Measurements from ENCODE around the gene SYNE1.
"Not testable (repeated sequence)": the region's sequence is repeated elsewhere in the genome, so short reads cannot be mapped to it uniquely, and the experiment has no call there.

The SYNE1 gene

GRCh38 chr6:152099446-152100182, 537.5 kb downstream of the SYNE1 start:
- DNase-seq (ENCODE audit: low read depth in 2 of 2) = no peak

GRCh38 chr6:152098683-152099082, 538.5 kb downstream of the SYNE1 start:
- DNase-seq (ENCODE audit: low read depth in 2 of 2) = no peak

- DNase-seq (ENCODE audit: low read depth in 2 of 2) = no peak
Observed at GRCh38 chr6:152096863-152097496, 540.2 kb downstream of the SYNE1 start.

GRCh38 chr6:152094992-152095592, 542.1 kb downstream of the SYNE1 start:
- DNase-seq (ENCODE audit: low read depth in 2 of 2) = no peak

- no peak for DNase-seq (ENCODE audit: low read depth in 2 of 2)
Observed at GRCh38 chr6:152094276-152094675, 542.9 kb downstream of the SYNE1 start.

GRCh38 chr6:152093711-152094110, 543.5 kb downstream of the SYNE1 start:
- DNase-seq (ENCODE audit: low read depth in 2 of 2) = no peak

GRCh38 chr6:152091851-152092341, 545.3 kb downstream of the SYNE1 start:
- DNase-seq (ENCODE audit: low read depth in 2 of 2) = no peak

- no peak for DNase-seq (ENCODE audit: low read depth in 2 of 2)
Observed at GRCh38 chr6:152091201-152091600, 546.0 kb downstream of the SYNE1 start.

GRCh38 chr6:152089992-152090391, 547.2 kb downstream of the SYNE1 start:
- no peak for DNase-seq (ENCODE audit: low read depth in 2 of 2)

GRCh38 chr6:152087701-152088100, 549.5 kb downstream of the SYNE1 start:
- DNase-seq (ENCODE audit: low read depth in 2 of 2) = no peak

- DNase-seq (ENCODE audit: low read depth in 2 of 2) = no peak
Observed at GRCh38 chr6:152087096-152087495, 550.1 kb downstream of the SYNE1 start.

GRCh38 chr6:152086223-152086873, 550.8 kb downstream of the SYNE1 start:
- DNase-seq (ENCODE audit: low read depth in 2 of 2) = no peak

GRCh38 chr6:152085451-152085921, 551.7 kb downstream of the SYNE1 start:
- no peak for DNase-seq (ENCODE audit: low read depth in 2 of 2)

- no peak for DNase-seq (ENCODE audit: low read depth in 2 of 2)
Observed at GRCh38 chr6:152078804-152079203, 558.4 kb downstream of the SYNE1 start.

GRCh38 chr6:152078001-152078400, 559.2 kb downstream of the SYNE1 start:
- no peak for DNase-seq (ENCODE audit: low read depth in 2 of 2)

- DNase-seq (ENCODE audit: low read depth in 2 of 2) = not testable (repeated sequence)
Observed at GRCh38 chr6:152076242-152076641, 560.9 kb downstream of the SYNE1 start.

GRCh38 chr6:152071843-152072242, 565.3 kb downstream of the SYNE1 start:
- no peak for DNase-seq (ENCODE audit: low read depth in 2 of 2)

Data from activated CD4-positive, alpha-beta T cell treated with anti-CD3 and anti-CD28 coated beads for 24 hours (primary cell).